Naive thymus-derived CD8-positive, alpha-beta T cell (primary cell): Measurements from ENCODE around the gene ZNF280C. TPM values are rescaled to one million over a fixed set of nuclear protein-coding genes. Genes with fewer than 3 reads are reported as not detected.

Experiments
- ATAC-seq, 2 donors: fragments of 150-1000 bp; cut with Tn5 transposase in 1 of 2; sonication (Bioruptor Pico), chemical (Tn5 transposase) in 1 of 2; 1 replicate in 1 of 2; 2 replicates in 1 of 2; pipeline ENCODE4 v1.10.0; 2021; ENCODE audit warnings: mild to moderate bottlenecking in 2 of 2, moderate library complexity in 2 of 2
- POLR2A ChIA-PET: fragments of 350-600 bp; sonication (Branson Sonifier 250); formaldehyde crosslinking; loops from one replicate; lab custom pipeline; 2021; ENCODE audit warnings: antibody characterized with exemption; lab: Charles Lee
- DNase-seq, 10 donors: peaks; one replicate each; pipeline versions ENCODE4 v3.0.0 to v3.0.0-alpha.2; 2020 to 2022
- H3K27ac Mint-ChIP-seq, 10 donors: one replicate each; pipeline ENCODE4 v1.8.0; 2020 to 2022; ENCODE audit warnings: mild to moderate bottlenecking in 10 of 10, mixed read lengths in 10 of 10, moderate library complexity in 4 of 10, inconsistent platforms in 1 of 10
- H3K27me3 Mint-ChIP-seq, 5 donors: one replicate each; pipeline ENCODE4 v1.8.0; 2021 to 2022; ENCODE audit warnings: mixed read lengths in 5 of 5
- H3K36me3 Mint-ChIP-seq, 3 donors: one replicate each; pipeline ENCODE4 v1.8.0; 2020 to 2022; ENCODE audit warnings: mixed read lengths in 3 of 3, mild to moderate bottlenecking in 2 of 3, inconsistent platforms in 1 of 3
- H3K4me1 Mint-ChIP-seq, 4 donors: one replicate each; pipeline ENCODE4 v1.8.0; 2021 to 2022; ENCODE audit warnings: mixed read lengths in 4 of 4
- H3K4me3 Mint-ChIP-seq, 10 donors: one replicate each; pipeline ENCODE4 v1.8.0; 2020 to 2022; ENCODE audit warnings: mild to moderate bottlenecking in 10 of 10, mixed read lengths in 10 of 10, moderate library complexity in 6 of 10, inconsistent platforms in 1 of 10
- H3K9me3 Mint-ChIP-seq, 9 donors: one replicate each; pipeline ENCODE4 v1.8.0; 2020 to 2022; ENCODE audit warnings: mixed read lengths in 9 of 9, mild to moderate bottlenecking in 3 of 9, inconsistent platforms in 1 of 9, moderate library complexity in 1 of 9
- polyA plus RNA-seq, 3 donors: library from polyadenylated mRNA; unstranded; fragments of 300-500 nt; fragmentation: Illumina TruSeq; gene quantifications; one replicate each; pipeline ENCODE4 v1.2.3, GENCODE V29; 2021
- total RNA-seq, 8 experiments: library from RNA in 2 of 8; stranded (reverse) in 2 of 8; gene quantifications; one replicate each; pipeline ENCODE4 v1.2.3 and lab custom pipeline; 2021 to 2026

ZNF280C gene
- total and polyA plus RNA-seq, 5 experiments from 2014 or later: 1.3 to 6.7 (median 3.5) TPM

DNA sequence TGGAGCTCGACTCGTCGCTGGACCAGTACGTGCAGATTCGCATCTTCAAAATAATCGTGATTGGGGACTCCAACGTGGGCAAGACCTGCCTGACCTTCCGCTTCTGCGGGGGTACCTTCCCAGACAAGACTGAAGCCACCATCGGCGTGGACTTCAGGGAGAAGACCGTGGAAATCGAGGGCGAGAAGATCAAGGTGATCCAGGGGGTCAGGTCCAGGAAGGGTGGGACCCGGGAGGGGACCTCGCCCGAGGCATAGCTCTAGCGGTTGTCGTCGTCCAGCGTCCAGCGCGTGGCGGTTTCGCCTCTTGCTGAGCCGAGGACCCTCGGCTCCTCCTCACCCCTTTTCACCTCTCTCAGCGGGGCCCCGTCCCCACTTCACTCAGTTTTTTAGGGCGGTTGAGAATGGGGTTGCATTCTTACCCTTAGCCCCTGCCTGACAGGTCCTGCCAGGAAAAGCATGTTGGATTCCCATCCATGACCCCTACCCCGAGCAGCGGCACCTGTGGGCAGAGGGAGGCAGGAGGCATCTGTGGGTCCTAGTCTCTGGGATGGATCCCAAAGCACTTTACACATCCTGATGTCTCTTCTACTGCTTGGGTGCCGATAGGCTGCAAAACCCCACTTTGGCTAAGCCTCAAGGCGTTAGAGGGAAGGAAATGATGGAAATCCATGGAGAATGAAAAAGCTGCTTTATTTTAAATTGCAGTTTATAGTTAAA, 96.4 kb downstream of the ZNF280C start:
- DNase-seq: no peak
- ATAC-seq: no peak
- Mint-ChIP-seq H3K9me3 (peaks cover 0 to 2% (median 0%) of the 10 kb centered on the region in 9 donors), H3K36me3 (no peaks in the 10 kb centered on the region), H3K4me3 (peak overlapping the region; percentile 87 to 96 (median 90)), H3K27me3 (no peaks in the 10 kb centered on the region), H3K4me1 (peaks cover 5 to 44% (median 44%) of the 10 kb centered on the region in 4 donors), H3K27ac (peak overlapping the region; percentile 85 to 95 (median 91))
- POLR2A ChIA-PET: interaction anchor here (0.6 to 2.2 kb wide), 6 partner anchors 10 to 625 kb away, joined by 3 to 8 read pairs (median 4); no protein-coding TSS in a partner anchor

GRCh38 chrX:130171446-130172126, 97.1 kb downstream of the ZNF280C start, which contains the start of gene RAB33A:
Gene RAB33A (plus strand): TSS chrX:130171962. CDS start chrX:130172063, 101 bp downstream.
- peaks cover 11 to 44% (median 43%) of the 10 kb centered on the region in 4 donors for H3K4me1 Mint-ChIP-seq
- H3K27me3 Mint-ChIP-seq: no peaks in the 10 kb centered on the region
- DNase-seq (peak in 9 of 10 donors; percentile 28 to 69 (median 49)), ATAC-seq (peak; percentile 44 to 47)
- POLR2A ChIA-PET: interaction anchor here (0.6 to 2.2 kb wide), 8 partner anchors 9 to 624 kb away, joined by 3 to 8 read pairs (median 3); no protein-coding TSS in a partner anchor
- peak within 1 kb of the TSS; percentile 87 to 96 (median 90) for H3K4me3 Mint-ChIP-seq
- peaks cover 0 to 2% (median 0%) of the 10 kb centered on the region in 9 donors for H3K9me3 Mint-ChIP-seq
- peak within 1 kb of the TSS; percentile 85 to 95 (median 93) for H3K27ac Mint-ChIP-seq
- no peaks in the 10 kb centered on the region for H3K36me3 Mint-ChIP-seq

- Mint-ChIP-seq H3K4me1 (peaks cover 12 to 43% (median 38%) of the 10 kb centered on the region in 4 donors), H3K4me3 (peak overlapping the region; percentile 87 to 96 (median 90)), H3K36me3 (no peaks in the 10 kb centered on the region), H3K27me3 (no peaks in the 10 kb centered on the region), H3K9me3 (peaks cover 0 to 2% (median 0%) of the 10 kb centered on the region in 9 donors), H3K27ac (peak overlapping the region; percentile 57 to 95 (median 92))
- ATAC-seq (peak; percentile 81 to 82), DNase-seq (peak; percentile 38 to 83 (median 68))
- POLR2A ChIA-PET: interaction anchor here (1.0 to 2.2 kb wide), 7 partner anchors 19 to 90 kb away, joined by 3 to 8 read pairs (median 4); no protein-coding TSS in a partner anchor
Measured at GRCh38 chrX:130170752-130171445, 97.8 kb downstream of the ZNF280C start.

DNA sequence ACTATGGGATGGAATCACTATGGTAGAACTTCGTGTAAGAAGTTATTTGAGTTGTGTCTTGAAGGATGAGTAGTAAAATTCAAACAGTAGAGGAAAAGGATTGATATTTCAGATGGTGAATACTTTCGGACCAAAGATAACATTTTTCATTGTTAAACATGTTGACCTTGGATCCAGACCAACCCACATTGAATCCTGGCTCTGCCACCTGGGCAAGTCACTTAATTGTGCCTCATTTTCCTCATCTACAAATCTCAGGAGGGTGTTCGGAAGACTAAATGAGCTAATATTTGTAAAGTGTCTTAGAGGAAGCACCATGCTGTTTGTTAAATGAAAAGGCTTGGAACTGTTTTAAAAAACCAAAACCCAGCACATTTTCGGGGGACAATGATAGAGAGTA, 101.7 kb downstream of the ZNF280C start:
- DNase-seq (no peak), ATAC-seq (no peak)
- peak overlapping the region; percentile 28 to 96 (median 88) for H3K27ac Mint-ChIP-seq
- H3K27me3 Mint-ChIP-seq: no peaks in the 10 kb centered on the region
- H3K4me1 Mint-ChIP-seq: peaks cover 9 to 41% (median 28%) of the 10 kb centered on the region in 4 donors
- POLR2A ChIA-PET: interaction anchor here (0.5 to 1.9 kb wide), 4 partner anchors 15 to 81 kb away, joined by 3 to 7 read pairs (median 4); no protein-coding TSS in a partner anchor
- peak overlapping the region in 9 of 10 donors; percentile 82 to 97 (median 92) for H3K4me3 Mint-ChIP-seq
- H3K9me3 Mint-ChIP-seq: no peaks in the 10 kb centered on the region
- no peaks in the 10 kb centered on the region for H3K36me3 Mint-ChIP-seq

DNA sequence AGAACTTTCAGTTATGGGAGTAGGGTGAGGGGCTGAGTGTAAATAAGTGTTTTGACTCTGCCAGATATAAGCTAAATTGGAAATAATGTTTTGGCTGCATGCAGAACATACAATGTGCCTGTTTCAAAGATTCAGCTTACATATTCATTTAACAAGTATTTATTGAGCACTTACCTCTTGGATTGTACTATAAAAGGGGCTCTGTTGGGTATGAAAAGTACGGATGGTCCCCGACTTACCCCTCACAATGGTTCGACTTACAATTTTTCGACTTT, 102.3 kb downstream of the ZNF280C start:
- ATAC-seq (no peak), DNase-seq (no peak)
- POLR2A ChIA-PET: interaction anchor here (0.5 to 1.9 kb wide), 2 partner anchors 77 to 80 kb away, joined by 4 to 7 read pairs; no protein-coding TSS in a partner anchor
- no peaks in the 10 kb centered on the region for H3K27me3 Mint-ChIP-seq
- H3K36me3 Mint-ChIP-seq: no peaks in the 10 kb centered on the region
- peak overlapping the region; percentile 82 to 97 (median 92) for H3K4me3 Mint-ChIP-seq
- peaks cover 9 to 45% (median 30%) of the 10 kb centered on the region in 4 donors for H3K4me1 Mint-ChIP-seq
- peak overlapping the region; percentile 86 to 96 (median 95) for H3K27ac Mint-ChIP-seq
- H3K9me3 Mint-ChIP-seq: no peaks in the 10 kb centered on the region

- Mint-ChIP-seq H3K4me1 (peaks cover 9 to 44% (median 28%) of the 10 kb centered on the region in 4 donors), H3K27ac (peak within 1 kb of the TSS; percentile 86 to 96 (median 95)), H3K4me3 (peak within 1 kb of the TSS; percentile 82 to 97 (median 92)), H3K27me3 (no peaks in the 10 kb centered on the region), H3K9me3 (no peaks in the 10 kb centered on the region), H3K36me3 (no peaks in the 10 kb centered on the region)
- DNase-seq (peak; percentile 74 to 94 (median 86)), ATAC-seq (peak; percentile 88 to 91)
- POLR2A ChIA-PET: interaction anchor here (0.7 to 1.9 kb wide), 6 partner anchors 8 to 80 kb away, joined by 3 to 7 read pairs (median 3); no protein-coding TSS in a partner anchor
Measured at GRCh38 chrX:130165703-130166502, 102.8 kb downstream of the ZNF280C start, which contains the start of gene AIFM1. Gene AIFM1 (minus strand): TSS chrX:130165841. CDS start chrX:130165656, 185 bp downstream.

GRCh38 chrX:130165181-130165702, 103.5 kb downstream of the ZNF280C start:
- ATAC-seq (peak; percentile 37 to 59), DNase-seq (peak in 1 of 10 donors; percentile 18)
- Mint-ChIP-seq H3K4me3 (peak overlapping the region; percentile 82 to 97 (median 92)), H3K36me3 (no peaks in the 10 kb centered on the region), H3K27ac (peak overlapping the region; percentile 86 to 96 (median 95)), H3K4me1 (peaks cover 9 to 41% (median 25%) of the 10 kb centered on the region in 4 donors), H3K9me3 (no peaks in the 10 kb centered on the region), H3K27me3 (no peaks in the 10 kb centered on the region)
- POLR2A ChIA-PET: interaction anchor here (0.7 to 1.9 kb wide), 6 partner anchors 9 to 79 kb away, joined by 3 to 7 read pairs (median 3); no protein-coding TSS in a partner anchor

- Mint-ChIP-seq H3K4me1 (peaks cover 13 to 45% (median 28%) of the 10 kb centered on the region in 4 donors), H3K27ac (peak overlapping the region in 1 of 10 donors; percentile 16), H3K9me3 (no peaks in the 10 kb centered on the region), H3K27me3 (no peaks in the 10 kb centered on the region), H3K4me3 (peak overlapping the region in 5 of 10 donors; percentile 13 to 67 (median 44)), H3K36me3 (peaks cover 0 to 3% (median 0%) of the 10 kb centered on the region in 3 donors)
- DNase-seq (no peak), ATAC-seq (no peak)
- POLR2A ChIA-PET: no interaction called here
Measured at GRCh38 chrX:130163398-130163797, 105.3 kb downstream of the ZNF280C start.

DNA sequence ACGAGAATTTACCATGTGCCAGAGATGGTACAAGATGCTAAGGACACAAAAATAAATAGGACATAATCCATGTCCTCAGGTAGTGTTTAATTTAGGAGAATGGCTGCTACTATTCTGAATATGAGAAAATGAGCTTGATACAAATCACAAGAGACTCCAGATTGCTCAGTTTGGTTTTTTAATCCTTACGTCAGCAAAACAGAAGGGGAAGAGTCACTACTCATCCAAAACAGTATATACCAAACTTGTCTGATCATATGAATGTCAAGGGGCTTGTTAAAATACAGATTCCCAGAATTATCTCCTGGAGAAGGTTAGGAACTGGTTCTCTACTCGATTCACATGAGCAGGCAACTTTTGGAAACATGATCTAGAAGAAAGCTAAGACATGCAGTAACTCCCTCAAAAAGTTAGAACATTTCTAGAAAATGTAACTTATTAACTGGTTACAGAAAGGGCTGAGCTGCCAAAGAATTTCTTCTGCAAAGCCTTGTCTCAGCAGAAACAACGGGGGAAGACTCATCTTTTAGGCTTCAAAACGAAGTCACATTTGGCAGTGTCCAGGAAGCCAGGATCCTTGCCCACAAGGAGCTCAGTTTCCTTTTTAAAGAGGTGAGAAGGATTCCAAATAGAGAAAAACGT, 106.5 kb downstream of the ZNF280C start:
- Mint-ChIP-seq H3K4me1 (peaks cover 13 to 44% (median 26%) of the 10 kb centered on the region in 4 donors), H3K4me3 (peak overlapping the region in 1 of 10 donors; percentile 13), H3K9me3 (no peaks in the 10 kb centered on the region), H3K27me3 (no peaks in the 10 kb centered on the region), H3K36me3 (peaks cover 0 to 3% (median 0%) of the 10 kb centered on the region in 3 donors), H3K27ac (peak overlapping the region in 2 of 10 donors; percentile 21 to 51)
- ATAC-seq (no peak), DNase-seq (no peak)
- POLR2A ChIA-PET: interaction anchor here (0.9 kb wide), 1 partner anchor 10 kb away, joined by 3 read pairs; the partner anchor contains the start of gene RAB33A

DNA sequence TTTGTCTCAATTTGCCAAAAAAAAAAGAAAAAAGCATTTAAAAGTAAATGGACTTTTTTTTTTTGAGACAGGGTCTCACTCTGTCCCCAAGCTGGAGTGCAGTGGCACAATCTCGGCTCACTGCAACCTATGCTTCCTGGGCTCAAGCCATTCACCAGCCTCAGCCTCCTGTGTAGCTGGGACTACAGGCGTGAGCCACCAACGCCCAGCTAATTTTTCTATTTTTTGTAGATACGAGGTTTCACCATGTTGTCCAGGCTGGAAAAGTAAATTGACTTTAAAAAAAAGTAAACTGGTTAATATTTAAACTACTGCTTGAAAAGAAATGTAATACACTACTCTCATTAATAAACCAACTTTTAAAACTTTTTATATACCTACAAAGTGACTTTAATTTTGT, 108.9 kb downstream of the ZNF280C start:
- H3K27ac Mint-ChIP-seq: no peak overlapping the region
- ATAC-seq: no peak
- no peaks in the 10 kb centered on the region for H3K9me3 Mint-ChIP-seq
- POLR2A ChIA-PET: no interaction called here
- peaks cover 0 to 21% (median 2%) of the 10 kb centered on the region in 3 donors for H3K36me3 Mint-ChIP-seq
- DNase-seq: no peak
- no peaks in the 10 kb centered on the region for H3K27me3 Mint-ChIP-seq
- H3K4me3 Mint-ChIP-seq: no peak overlapping the region
- H3K4me1 Mint-ChIP-seq: peaks cover 0 to 33% (median 18%) of the 10 kb centered on the region in 4 donors
